Common myeloid progenitor, CD34-positive (primary cell): ENCODE results near the gene RNF150.

Experiments used
- CTCF ChIA-PET: fragments of 350-600 bp; sonication (Branson Sonifier 250); formaldehyde crosslinking; loops from one replicate; lab custom pipeline; 2021; ENCODE audit warnings: antibody characterized with exemption; lab: Charles Lee
- POLR2A ChIA-PET: fragments of 350-600 bp; sonication (Branson Sonifier 250); formaldehyde crosslinking; loops from one replicate; lab custom pipeline; 2021; ENCODE audit warnings: antibody characterized with exemption; lab: Charles Lee
- DNase-seq, 3 donors: peaks; one replicate each; pipeline versions ENCODE4 v3.0.0 to v3.0.0-alpha.2; 2013
- H3K27ac ChIP-seq, 2 experiments: 1 replicate in 1 of 2; 2 replicates in 1 of 2; pipeline ENCODE4 v1.7.0; 2013; ENCODE audit warnings: inconsistent platforms in 2 of 2, low read length in 2 of 2, mild to moderate bottlenecking in 2 of 2, low read depth in 1 of 2, moderate library complexity in 1 of 2; ENCODE audit not compliant: severe bottlenecking in 2 of 2, insufficient read depth in 1 of 2, poor library complexity in 1 of 2
- H3K27me3 ChIP-seq, 5 experiments: replicated peaks in 2 of 5; 1 replicate in 3 of 5; 2 replicates in 2 of 5; pipeline versions ENCODE4 v1.6.1 to v1.7.0; 2013; ENCODE audit warnings: low read length in 4 of 5, mild to moderate bottlenecking in 2 of 5, moderate library complexity in 2 of 5, inconsistent platforms in 1 of 5; ENCODE audit not compliant: insufficient read depth in 5 of 5, control insufficient read depth in 4 of 5
- H3K36me3 ChIP-seq, 4 experiments: 1 replicate in 2 of 4; 2 replicates in 2 of 4; pipeline versions ENCODE4 v1.6.1 to v1.7.0; 2013; ENCODE audit warnings: low read length in 3 of 4, control low read depth in 1 of 4, mild to moderate bottlenecking in 1 of 4; ENCODE audit not compliant: control insufficient read depth in 4 of 4, insufficient read depth in 4 of 4
- H3K4me1 ChIP-seq, 4 experiments: 1 replicate in 3 of 4; 2 replicates in 1 of 4; pipeline versions ENCODE4 v1.6.1 to v1.7.1; 2013; ENCODE audit warnings: low read length in 3 of 4, mild to moderate bottlenecking in 3 of 4, control low read depth in 1 of 4, inconsistent platforms in 1 of 4, moderate library complexity in 1 of 4; ENCODE audit not compliant: control insufficient read depth in 4 of 4, insufficient read depth in 4 of 4; ENCODE audit errors: control extremely low read depth in 1 of 4
- H3K4me3 ChIP-seq, 7 experiments: 1 replicate in 4 of 7; 2 replicates in 3 of 7; pipeline versions ENCODE4 v1.5.1 to v1.7.0; 2013; ENCODE audit warnings: mild to moderate bottlenecking in 7 of 7, low read length in 6 of 7, moderate library complexity in 6 of 7, inconsistent platforms in 2 of 7, low read depth in 2 of 7, control low read depth in 1 of 7; ENCODE audit not compliant: insufficient read depth in 4 of 7, control insufficient read depth in 1 of 7; ENCODE audit errors: extremely low read depth in 1 of 7
- H3K9me3 ChIP-seq, 5 experiments: 1 replicate in 4 of 5; 2 replicates in 1 of 5; pipeline versions ENCODE4 v1.6.1 to v1.7.1; 2013; ENCODE audit warnings: low read length in 4 of 5, mild to moderate bottlenecking in 2 of 5, inconsistent platforms in 1 of 5, low read depth in 1 of 5, moderate library complexity in 1 of 5; ENCODE audit not compliant: control insufficient read depth in 4 of 5, insufficient read depth in 2 of 5; ENCODE audit errors: control extremely low read depth in 1 of 5
- WGBS: methylation state at CpG from one replicate; pipeline ENCODE4 v1.1.5; 2013; ENCODE audit not compliant: insufficient coverage; 5-methylcytosine and 5-hydroxymethylcytosine counted together

The RNF150 gene

DNA sequence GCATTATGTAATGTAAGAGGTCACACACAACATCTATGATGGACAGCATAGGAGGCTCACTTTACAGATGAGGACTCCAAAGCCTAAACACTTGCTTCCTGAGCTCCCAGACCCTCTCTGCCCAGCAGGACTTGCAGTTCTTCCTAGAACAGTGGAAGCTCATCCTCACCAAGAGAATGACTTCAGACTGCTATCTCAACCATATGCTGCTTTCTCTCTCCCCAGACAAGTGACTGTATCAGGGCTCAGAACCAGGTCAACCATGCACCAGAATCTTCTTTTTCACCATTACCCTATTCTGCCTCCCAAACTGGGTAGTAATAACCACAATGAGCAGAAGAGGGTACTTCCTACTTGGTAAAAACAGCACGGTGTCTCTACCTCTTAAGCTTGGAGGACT is 12.2 kb downstream of the RNF150 start:
- Histone ChIP-seq H3K36me3 (no peaks in the 10 kb centered on the region), H3K4me1 (no peaks in the 10 kb centered on the region), H3K9me3 (peaks cover 0 to 3% (median 0%) of the 10 kb centered on the region in 5 experiments), H3K27ac (no peak overlapping the region), H3K4me3 (no peak overlapping the region), H3K27me3 (no peaks in the 10 kb centered on the region)
- no peak for DNase-seq
- ChIA-PET CTCF (interaction anchor here (0.7 kb wide), 1 partner anchor 10 kb away, joined by 3 read pairs; no protein-coding TSS in a partner anchor), POLR2A (no interaction called here)
- WGBS = 86% methylated on average over 1 of the region's 1 CpG

DNA sequence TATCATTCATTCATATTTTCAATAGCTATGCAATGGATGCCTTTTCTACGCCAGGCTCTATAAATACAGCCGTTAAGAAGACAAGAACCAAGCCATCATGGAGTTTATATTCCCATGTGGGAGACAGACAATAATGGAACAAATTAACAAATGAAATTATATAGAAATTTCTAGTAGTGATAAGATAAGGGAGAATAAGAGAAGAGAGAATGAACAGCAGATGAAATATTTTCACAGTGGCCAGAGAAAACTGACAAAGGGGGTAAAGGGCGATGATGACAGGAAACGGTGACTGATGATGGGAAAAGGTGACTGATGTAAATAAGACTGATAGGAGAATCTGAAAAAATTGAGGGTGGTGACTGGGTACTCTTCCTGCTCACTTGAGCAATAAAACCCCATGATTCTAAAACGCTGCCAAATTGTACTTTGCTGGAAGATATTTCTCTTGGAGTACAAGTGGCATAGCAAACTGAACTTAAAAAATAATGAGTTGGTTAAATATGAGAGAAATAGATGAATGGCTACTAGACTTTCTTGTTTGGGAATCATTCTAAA is 13.2 kb downstream of the RNF150 start:
- peaks cover 0 to 8% (median 0%) of the 10 kb centered on the region in 5 experiments for H3K9me3 ChIP-seq
- no peak for DNase-seq
- H3K4me1 ChIP-seq = no peaks in the 10 kb centered on the region
- H3K27ac ChIP-seq = no peak overlapping the region
- CTCF ChIA-PET = interaction anchor here (0.9 kb wide), 1 partner anchor 96 kb away, joined by 3 read pairs; no protein-coding TSS in a partner anchor
- H3K36me3 ChIP-seq = no peaks in the 10 kb centered on the region
- no peak overlapping the region for H3K4me3 ChIP-seq
- no peaks in the 10 kb centered on the region for H3K27me3 ChIP-seq
- WGBS = 93% methylated on average over 2 of the region's 5 CpGs
- POLR2A ChIA-PET = no interaction called here

DNA sequence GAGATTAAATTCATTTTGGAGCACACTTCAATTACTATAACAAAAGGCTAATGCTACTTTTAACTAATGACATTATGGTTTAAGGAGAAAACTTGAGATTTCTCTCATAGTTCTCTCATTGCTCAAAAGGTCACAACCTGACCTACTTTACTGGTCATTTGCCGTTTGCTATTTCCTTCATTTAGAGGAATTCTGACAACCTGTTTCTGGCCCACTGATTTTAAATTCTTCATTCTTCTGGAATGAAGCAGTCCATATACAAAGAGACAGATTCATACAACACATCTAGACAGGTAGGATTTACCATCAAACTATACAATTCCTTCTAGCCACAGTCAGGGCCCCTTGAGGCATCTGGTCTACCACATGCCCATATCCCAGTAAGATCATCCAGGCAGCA is 14.2 kb downstream of the RNF150 start:
- no peaks in the 10 kb centered on the region for H3K27me3 ChIP-seq
- H3K9me3 ChIP-seq = peaks cover 0 to 13% (median 0%) of the 10 kb centered on the region in 5 experiments
- no peaks in the 10 kb centered on the region for H3K36me3 ChIP-seq
- WGBS = no CpG with 5 or more reads among the region's 1 CpG
- no peak for DNase-seq
- no peaks in the 10 kb centered on the region for H3K4me1 ChIP-seq
- ChIA-PET CTCF (interaction anchor here (0.9 kb wide), 1 partner anchor 95 kb away, joined by 3 read pairs; no protein-coding TSS in a partner anchor), POLR2A (no interaction called here)
- H3K4me3 ChIP-seq = no peak overlapping the region
- H3K27ac ChIP-seq = no peak overlapping the region

DNA sequence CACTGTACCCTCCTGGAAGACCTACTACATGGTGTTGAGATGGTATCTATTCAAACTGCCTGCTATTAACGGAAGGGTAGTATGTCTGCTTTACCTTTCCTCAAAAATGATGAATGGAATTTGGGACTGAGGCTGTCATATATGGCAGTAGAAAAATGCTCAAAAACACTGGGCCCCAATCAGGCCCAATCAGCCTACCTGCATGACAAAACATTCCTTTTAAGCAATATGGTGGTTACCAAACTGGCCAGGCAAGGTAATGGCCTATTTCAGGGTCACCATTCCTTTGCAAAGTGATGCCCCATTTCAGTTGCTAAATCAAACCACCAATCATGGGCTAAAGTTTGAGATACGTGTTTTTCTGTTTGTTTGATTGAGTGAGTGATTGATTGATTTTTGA is 14.9 kb downstream of the RNF150 start:
- Histone ChIP-seq H3K27ac (no peak overlapping the region), H3K36me3 (no peaks in the 10 kb centered on the region), H3K9me3 (peaks cover 0 to 13% (median 0%) of the 10 kb centered on the region in 5 experiments), H3K4me1 (no peaks in the 10 kb centered on the region), H3K4me3 (no peak overlapping the region), H3K27me3 (no peaks in the 10 kb centered on the region)
- WGBS = no CpG with 5 or more reads among the region's 2 CpGs
- POLR2A ChIA-PET = no interaction called here
- CTCF ChIA-PET = no interaction called here
- DNase-seq = no peak

DNA sequence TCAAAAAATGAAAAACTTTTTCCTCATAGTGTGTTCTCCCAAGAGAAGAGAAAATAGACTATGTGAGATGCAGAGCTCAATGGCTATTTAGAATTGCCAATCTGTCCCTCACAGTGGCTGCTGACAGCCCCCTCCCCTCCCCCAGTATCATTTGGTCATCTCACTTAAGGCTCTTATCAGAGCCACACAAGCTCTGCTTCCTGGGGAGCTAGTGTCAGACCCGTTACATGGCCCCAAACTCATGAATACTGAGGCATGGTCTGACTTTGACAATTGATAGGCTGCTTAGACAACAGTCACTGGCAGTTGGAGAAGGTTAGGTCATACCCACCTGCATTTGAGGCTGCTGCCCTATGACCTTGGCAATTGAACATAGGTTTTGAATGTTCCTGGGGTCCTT is 15.3 kb downstream of the RNF150 start:
- no peak overlapping the region for H3K27ac ChIP-seq
- ChIA-PET POLR2A (no interaction called here), CTCF (no interaction called here)
- no peak for DNase-seq
- no peaks in the 10 kb centered on the region for H3K27me3 ChIP-seq
- no peak overlapping the region for H3K4me3 ChIP-seq
- peaks cover 0 to 13% (median 0%) of the 10 kb centered on the region in 5 experiments for H3K9me3 ChIP-seq
- H3K36me3 ChIP-seq = no peaks in the 10 kb centered on the region
- H3K4me1 ChIP-seq = no peaks in the 10 kb centered on the region
- WGBS = 100% methylated on average over 1 of the region's 1 CpG

DNA sequence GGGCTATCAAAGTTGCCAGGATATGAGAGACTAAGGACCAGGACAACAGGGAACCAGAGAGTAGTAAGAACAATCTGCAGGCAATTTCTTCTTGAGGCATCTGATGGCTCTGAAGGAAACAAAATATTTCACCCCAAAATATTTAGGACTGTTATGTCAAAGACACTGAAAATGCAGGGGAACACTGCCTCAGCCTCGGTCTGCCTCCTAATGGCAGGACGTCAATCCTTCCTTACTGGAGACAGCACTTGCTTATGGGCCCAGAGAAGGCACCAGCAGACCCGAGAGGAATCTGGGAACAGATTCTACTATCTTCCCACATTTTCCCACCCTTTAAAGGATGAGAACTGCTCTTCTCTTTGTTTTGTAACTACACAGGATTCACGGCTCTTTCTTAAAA is 23.3 kb downstream of the RNF150 start:
- Histone ChIP-seq H3K9me3 (peaks cover 0 to 5% (median 0%) of the 10 kb centered on the region in 5 experiments), H3K4me3 (no peak overlapping the region)
- WGBS = 100% methylated on average over 2 of the region's 4 CpGs

DNA sequence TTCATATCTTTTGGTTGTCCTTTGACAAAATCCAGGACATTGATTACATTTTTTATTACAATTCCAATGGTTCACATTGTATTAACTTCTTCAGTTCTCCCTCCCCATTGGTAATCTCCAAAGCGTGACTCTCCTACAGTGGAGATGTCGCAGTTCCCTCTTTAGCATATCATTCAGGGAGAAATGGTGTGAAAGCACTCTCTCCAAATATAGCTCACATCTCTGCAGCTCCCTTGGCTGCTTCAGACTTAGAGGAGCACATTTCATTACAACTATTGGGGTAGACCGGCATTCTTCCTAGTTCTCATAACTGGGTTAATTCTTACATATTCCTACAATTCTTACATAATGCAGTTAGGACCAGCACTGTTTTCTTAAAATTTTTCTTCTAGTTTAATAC is 25.3 kb downstream of the RNF150 start:
- H3K4me3 ChIP-seq = no peak overlapping the region
- H3K9me3 ChIP-seq = peaks cover 0 to 1% (median 0%) of the 10 kb centered on the region in 5 experiments
- DNase-seq = no peak
- CTCF ChIA-PET = no interaction called here
- POLR2A ChIA-PET = no interaction called here
- H3K27ac ChIP-seq = no peak overlapping the region
- H3K27me3 ChIP-seq = no peaks in the 10 kb centered on the region
- H3K4me1 ChIP-seq = no peaks in the 10 kb centered on the region
- H3K36me3 ChIP-seq = peaks cover 0 to 3% (median 0%) of the 10 kb centered on the region in 4 experiments
- 100% methylated on average over 3 of the region's 3 CpGs for WGBS

More for the DNA sequence above, 23.3 kb downstream of the RNF150 start:
- POLR2A ChIA-PET = no interaction called here
- no peak overlapping the region for H3K27ac ChIP-seq
- no peak for DNase-seq
- CTCF ChIA-PET = no interaction called here
- H3K4me1 ChIP-seq = no peaks in the 10 kb centered on the region
- no peaks in the 10 kb centered on the region for H3K27me3 ChIP-seq
- H3K36me3 ChIP-seq = no peaks in the 10 kb centered on the region
